Measurements from ENCODE around the gene NFE2L2.
"Not testable (repeated sequence)": the region's sequence is repeated elsewhere in the genome, so short reads cannot be mapped to it uniquely, and the experiment has no call there.

The NFE2L2 gene

GRCh38 chr2:177279847-177280246, 15.3 kb upstream of the NFE2L2 start:
- DNase-seq = no peak

GRCh38 chr2:177275743-177276055, 11.2 kb upstream of the NFE2L2 start:
- DNase-seq = no peak

GRCh38 chr2:177275040-177275742, 10.7 kb upstream of the NFE2L2 start:
- no peak for DNase-seq

- DNase-seq = no peak
These were observed 8.9 kb upstream of the NFE2L2 start for GRCh38 chr2:177273408-177273807.

- DNase-seq = no peak
These were observed 8.2 kb upstream of the NFE2L2 start for GRCh38 chr2:177272765-177273164.

- DNase-seq = no peak
These were observed 7.6 kb upstream of the NFE2L2 start for GRCh38 chr2:177271981-177272666.

- DNase-seq = no peak
These were observed 6.0 kb upstream of the NFE2L2 start for GRCh38 chr2:177270531-177270930.

- no peak for DNase-seq
These were observed 4.4 kb upstream of the NFE2L2 start for GRCh38 chr2:177268901-177269300.

- no peak for DNase-seq
These were observed 3.8 kb upstream of the NFE2L2 start for GRCh38 chr2:177268187-177268871.

- not testable (repeated sequence) for DNase-seq
These were observed 2.4 kb upstream of the NFE2L2 start for GRCh38 chr2:177266955-177267354.

- peak; percentile 20 for DNase-seq
These were observed 1.6 kb upstream of the NFE2L2 start for GRCh38 chr2:177265824-177266817.

- no peak for DNase-seq
These were observed 276 bp downstream of the NFE2L2 start for GRCh38 chr2:177264209-177264692.

- peak; percentile 94 for DNase-seq
These were observed 897 bp downstream of the NFE2L2 start for GRCh38 chr2:177263451-177264208.

- no peak for DNase-seq
These were observed 1.5 kb downstream of the NFE2L2 start for GRCh38 chr2:177262958-177263450.

GRCh38 chr2:177262092-177262491, 2.4 kb downstream of the NFE2L2 start:
- DNase-seq = no peak

- no peak for DNase-seq
These were observed 3.1 kb downstream of the NFE2L2 start for GRCh38 chr2:177261116-177262060.

GRCh38 chr2:177260379-177260778, 4.1 kb downstream of the NFE2L2 start:
- no peak for DNase-seq

- DNase-seq = no peak
These were observed 6.5 kb downstream of the NFE2L2 start for GRCh38 chr2:177258059-177258458.

GRCh38 chr2:177257471-177257870, 7.1 kb downstream of the NFE2L2 start:
- DNase-seq = no peak

GRCh38 chr2:177256695-177257094, 7.8 kb downstream of the NFE2L2 start:
- no peak for DNase-seq

- no peak for DNase-seq
These were observed 8.5 kb downstream of the NFE2L2 start for GRCh38 chr2:177256026-177256425.

Measured in NCI-H2227 treated with DMSO at 0.1 percent for 48 hours (cell line).